OCI-LY1 (cell line): Measurements from ENCODE around the gene TECTB.

ENCODE experiments used
- H2AFZ ChIP-seq: fragments of 200-600 bp; sonication (generic), shearing (Covaris generic); 2 replicates; pipeline ENCODE4 v1.6.0; 2014; ENCODE audit warnings: antibody characterized with exemption, mild to moderate bottlenecking, low read length
- H3F3A ChIP-seq: fragments of 200-600 bp; sonication (generic), shearing (Covaris generic); 2 replicates; pipeline ENCODE4 v1.6.0; 2014; ENCODE audit warnings: mild to moderate bottlenecking, antibody characterized with exemption, low read length, moderate library complexity; ENCODE audit not compliant: insufficient read depth
- H3K27ac ChIP-seq: fragments of 200-600 bp; sonication (generic); 2 replicates; pipeline ENCODE4 v1.5.1; 2014; ENCODE audit warnings: low read length, mixed run types, mild to moderate bottlenecking, low read depth; ENCODE audit not compliant: poor library complexity, severe bottlenecking
- H3K27me3 ChIP-seq: fragments of 200-600 bp; sonication (generic); 2 replicates; pipeline ENCODE4 v1.6.0; 2014; ENCODE audit warnings: antibody characterized with exemption, mild to moderate bottlenecking, low read length, moderate library complexity; ENCODE audit not compliant: insufficient read depth
- H3K36me3 ChIP-seq: fragments of 200-600 bp; sonication (generic); 2 replicates; pipeline ENCODE4 v1.6.1; 2014; ENCODE audit warnings: mild to moderate bottlenecking, antibody characterized with exemption, low read length, moderate library complexity, mixed read lengths; ENCODE audit not compliant: insufficient read depth
- H3K4me1 ChIP-seq: fragments of 200-600 bp; sonication (generic); 2 replicates; pipeline ENCODE4 v1.5.1; 2014; ENCODE audit warnings: mild to moderate bottlenecking, low read length, moderate library complexity; ENCODE audit not compliant: insufficient read depth, severe bottlenecking
- H3K4me2 ChIP-seq: fragments of 200-600 bp; sonication (generic), shearing (Covaris generic); 2 replicates; pipeline ENCODE4 v1.6.1; 2014; ENCODE audit warnings: low read length
- H3K4me3 ChIP-seq: fragments of 200-600 bp; sonication (generic); 2 replicates; pipeline ENCODE4 v1.5.1; 2014; ENCODE audit warnings: low read length, low read depth, mild to moderate bottlenecking, mixed read lengths; ENCODE audit not compliant: poor library complexity, severe bottlenecking
- H3K79me2 ChIP-seq: fragments of 200-600 bp; shearing (Covaris generic); 2 replicates; pipeline ENCODE4 v1.6.1; 2016; ENCODE audit warnings: mixed run types, low read length, mixed read lengths; ENCODE audit not compliant: insufficient read depth
- H3K9ac ChIP-seq: fragments of 200-600 bp; sonication (generic), shearing (Covaris generic); 2 replicates; pipeline ENCODE4 v1.6.1; 2014; ENCODE audit warnings: mild to moderate bottlenecking, low read length, mixed read lengths
- H3K9me2 ChIP-seq: fragments of 200-600 bp; sonication (generic), shearing (Covaris generic); 2 replicates; pipeline ENCODE4 v1.6.1; 2014; ENCODE audit warnings: low read depth, mild to moderate bottlenecking, low read length, mixed read lengths
- H3K9me3 ChIP-seq: fragments of 200-600 bp; shearing (Covaris generic); 2 replicates; pipeline ENCODE4 v1.6.1; 2014; ENCODE audit warnings: low read length, mixed read lengths
- H4K20me1 ChIP-seq: fragments of 200-600 bp; sonication (generic), shearing (Covaris generic); 2 replicates; pipeline ENCODE4 v1.6.0; 2016; ENCODE audit warnings: mild to moderate bottlenecking, low read length; ENCODE audit not compliant: insufficient read depth
- EZH2 ChIP-seq: fragments of 200-600 bp; sonication (generic), shearing (Covaris generic); IDR thresholded peaks from 2 replicates; pipeline ENCODE4 v1.8.0; 2017; ENCODE audit warnings: borderline replicate concordance, mixed run types, mild to moderate bottlenecking, antibody characterized with exemption, low read length, moderate library complexity, mixed read lengths
- TF ChIP-seq, protein P1 (sequence below): fragments of 200-600 bp; sonication (generic), shearing (Covaris generic); IDR thresholded peaks from 2 replicates; pipeline ENCODE4 v1.5.1; 2017; ENCODE audit warnings: mild to moderate bottlenecking, antibody characterized with exemption, low read length, moderate library complexity, mixed read lengths

Gene TECTB

DNA sequence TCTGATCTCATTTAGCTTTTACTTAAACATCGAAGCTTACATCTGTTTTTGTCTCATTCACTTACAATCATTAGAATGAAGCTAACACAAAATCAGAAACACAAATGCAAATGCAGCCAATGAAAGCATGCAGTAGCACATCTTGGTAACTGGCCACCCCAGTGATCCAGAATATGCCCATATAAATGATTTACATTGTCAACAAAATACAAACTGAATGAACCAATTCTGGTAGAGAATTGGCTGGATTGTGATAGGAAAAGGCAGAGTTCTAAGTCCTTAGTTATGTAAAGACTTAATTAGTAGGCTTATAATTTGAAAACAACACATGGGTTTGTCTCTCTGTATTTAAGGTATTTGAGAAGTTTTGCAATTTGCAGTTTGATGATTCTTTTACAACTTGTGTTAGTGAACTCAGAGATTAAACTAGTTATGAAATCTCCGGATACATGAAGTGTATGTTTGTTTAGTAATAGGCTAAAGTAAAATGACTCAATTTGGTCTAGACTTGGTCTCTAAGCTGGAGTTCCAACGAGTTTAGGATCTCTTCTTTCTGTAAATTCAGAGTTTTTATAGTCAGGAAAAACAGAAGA lies 21.2 kb downstream of the TECTB start:
- H3K27me3 ChIP-seq, result no peaks in the 10 kb centered on the region
- no peaks in the 10 kb centered on the region for H3K9me2 ChIP-seq
- no peaks in the 10 kb centered on the region for H3K9me3 ChIP-seq
- H3K36me3 ChIP-seq, result no peaks in the 10 kb centered on the region
- no peak overlapping the region for H3K9ac ChIP-seq
- H3K79me2 ChIP-seq, result no peaks in the 10 kb centered on the region
- no peak overlapping the region for H2AFZ ChIP-seq
- no peaks in the 10 kb centered on the region for H4K20me1 ChIP-seq
- no peaks in the 10 kb centered on the region for H3K4me1 ChIP-seq
- no peak overlapping the region for H3K27ac ChIP-seq
- H3K4me2 ChIP-seq, result no peak overlapping the region
- no peaks in the 10 kb centered on the region for H3F3A ChIP-seq
- TF ChIP-seq, protein P1, sequence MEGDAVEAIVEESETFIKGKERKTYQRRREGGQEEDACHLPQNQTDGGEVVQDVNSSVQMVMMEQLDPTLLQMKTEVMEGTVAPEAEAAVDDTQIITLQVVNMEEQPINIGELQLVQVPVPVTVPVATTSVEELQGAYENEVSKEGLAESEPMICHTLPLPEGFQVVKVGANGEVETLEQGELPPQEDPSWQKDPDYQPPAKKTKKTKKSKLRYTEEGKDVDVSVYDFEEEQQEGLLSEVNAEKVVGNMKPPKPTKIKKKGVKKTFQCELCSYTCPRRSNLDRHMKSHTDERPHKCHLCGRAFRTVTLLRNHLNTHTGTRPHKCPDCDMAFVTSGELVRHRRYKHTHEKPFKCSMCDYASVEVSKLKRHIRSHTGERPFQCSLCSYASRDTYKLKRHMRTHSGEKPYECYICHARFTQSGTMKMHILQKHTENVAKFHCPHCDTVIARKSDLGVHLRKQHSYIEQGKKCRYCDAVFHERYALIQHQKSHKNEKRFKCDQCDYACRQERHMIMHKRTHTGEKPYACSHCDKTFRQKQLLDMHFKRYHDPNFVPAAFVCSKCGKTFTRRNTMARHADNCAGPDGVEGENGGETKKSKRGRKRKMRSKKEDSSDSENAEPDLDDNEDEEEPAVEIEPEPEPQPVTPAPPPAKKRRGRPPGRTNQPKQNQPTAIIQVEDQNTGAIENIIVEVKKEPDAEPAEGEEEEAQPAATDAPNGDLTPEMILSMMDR, result no peak
- no peak for TF ChIP-seq EZH2
- H3K4me3 ChIP-seq, result no peak overlapping the region

DNA sequence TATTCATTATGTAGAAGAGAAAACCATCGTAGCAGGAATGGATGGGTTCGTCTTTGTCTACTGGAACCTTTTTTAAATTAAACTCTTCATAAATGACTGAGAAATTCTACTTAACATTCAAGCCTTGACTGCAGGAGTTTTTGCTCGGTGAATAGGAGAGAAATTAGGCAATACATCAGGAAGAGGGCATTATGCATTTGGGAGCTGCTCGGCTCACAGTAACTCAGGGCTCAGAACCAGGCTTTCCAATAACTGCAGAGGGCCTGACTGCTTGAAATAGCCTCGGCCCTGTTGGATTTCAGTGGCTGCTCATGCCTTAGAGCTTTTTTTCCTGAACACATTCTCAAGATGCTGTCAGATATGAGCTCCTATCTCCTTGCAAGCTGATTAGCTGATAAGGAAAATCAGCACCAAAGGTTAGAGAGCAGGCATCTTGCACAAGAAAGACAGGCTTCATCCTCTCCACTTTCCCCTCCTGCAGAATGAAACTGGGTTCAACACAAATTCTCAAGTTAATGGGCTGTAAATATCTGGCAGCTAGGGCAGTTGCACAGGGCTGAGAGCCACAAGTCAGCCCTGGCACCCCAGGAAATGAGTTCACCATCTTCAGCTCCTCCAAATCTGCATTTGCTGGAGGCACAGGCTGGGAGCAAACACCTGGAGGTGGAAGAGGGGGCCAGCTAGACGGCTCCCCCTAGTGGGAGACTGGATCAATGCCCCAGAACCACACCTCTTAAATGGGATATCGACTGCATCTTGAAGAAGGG lies 24.3 kb downstream of the TECTB start:
- no peaks in the 10 kb centered on the region for H4K20me1 ChIP-seq
- no peaks in the 10 kb centered on the region for H3K27me3 ChIP-seq
- no peak overlapping the region for H3K4me3 ChIP-seq
- H2AFZ ChIP-seq, result no peak overlapping the region
- no peak overlapping the region for H3K9ac ChIP-seq
- no peak overlapping the region for H3K4me2 ChIP-seq
- H3K79me2 ChIP-seq, result no peaks in the 10 kb centered on the region
- no peaks in the 10 kb centered on the region for H3K4me1 ChIP-seq
- no peak overlapping the region for H3K27ac ChIP-seq
- no peaks in the 10 kb centered on the region for H3F3A ChIP-seq
- H3K9me3 ChIP-seq, result no peaks in the 10 kb centered on the region
- no peaks in the 10 kb centered on the region for H3K36me3 ChIP-seq
- H3K9me2 ChIP-seq, result no peaks in the 10 kb centered on the region
- TF ChIP-seq, protein P1, result peak; percentile 75
- TF ChIP-seq EZH2, result no peak

GRCh38 chr10:112308125-112308502 lies 24.9 kb downstream of the TECTB start:
- Histone ChIP-seq H3K9ac (no peak overlapping the region), H3K4me1 (no peaks in the 10 kb centered on the region), H3K79me2 (no peaks in the 10 kb centered on the region), H3F3A (no peaks in the 10 kb centered on the region), H3K27ac (no peak overlapping the region), H3K4me2 (no peak overlapping the region), H3K4me3 (no peak overlapping the region), H3K27me3 (no peaks in the 10 kb centered on the region), H3K9me2 (no peaks in the 10 kb centered on the region), H3K36me3 (no peaks in the 10 kb centered on the region), H2AFZ (no peak overlapping the region), H3K9me3 (no peaks in the 10 kb centered on the region), H4K20me1 (no peaks in the 10 kb centered on the region)
- TF ChIP-seq, protein P1, result no peak
- TF ChIP-seq EZH2, result no peak
